Measurements from ENCODE around the gene ADRA1B.

DNA sequence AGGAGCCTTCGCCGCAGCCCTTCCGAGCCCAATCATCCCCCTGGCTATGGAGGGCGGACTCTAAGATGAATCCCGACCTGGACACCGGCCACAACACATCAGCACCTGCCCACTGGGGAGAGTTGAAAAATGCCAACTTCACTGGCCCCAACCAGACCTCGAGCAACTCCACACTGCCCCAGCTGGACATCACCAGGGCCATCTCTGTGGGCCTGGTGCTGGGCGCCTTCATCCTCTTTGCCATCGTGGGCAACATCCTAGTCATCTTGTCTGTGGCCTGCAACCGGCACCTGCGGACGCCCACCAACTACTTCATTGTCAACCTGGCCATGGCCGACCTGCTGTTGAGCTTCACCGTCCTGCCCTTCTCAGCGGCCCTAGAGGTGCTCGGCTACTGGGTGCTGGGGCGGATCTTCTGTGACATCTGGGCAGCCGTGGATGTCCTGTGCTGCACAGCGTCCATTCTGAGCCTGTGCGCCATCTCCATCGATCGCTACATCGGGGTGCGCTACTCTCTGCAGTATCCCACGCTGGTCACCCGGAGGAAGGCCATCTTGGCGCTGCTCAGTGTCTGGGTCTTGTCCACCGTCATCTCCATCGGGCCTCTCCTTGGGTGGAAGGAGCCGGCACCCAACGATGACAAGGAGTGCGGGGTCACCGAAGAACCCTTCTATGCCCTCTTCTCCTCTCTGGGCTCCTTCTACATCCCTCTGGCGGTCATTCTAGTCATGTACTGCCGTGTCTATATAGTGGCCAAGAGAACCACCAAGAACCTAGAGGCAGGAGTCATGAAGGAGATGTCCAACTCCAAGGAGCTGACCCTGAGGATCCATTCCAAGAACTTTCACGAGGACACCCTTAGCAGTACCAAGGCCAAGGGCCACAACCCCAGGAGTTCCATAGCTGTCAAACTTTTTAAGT lies 819 bp downstream of the ADRA1B start:
- no peak for TF ChIP-seq FOXM1 (IDR thresholded peaks at IDR 0.05; ENCODE audit: borderline replicate concordance)
- no peak for TF ChIP-seq SP1 (IDR thresholded peaks at IDR 0.05)
- TF ChIP-seq ELF4 (IDR thresholded peaks at IDR 0.05), result no peak
- TF ChIP-seq TARDBP (IDR thresholded peaks at IDR 0.05), result no peak
- no peak for TF ChIP-seq L3MBTL2 (conservative IDR thresholded peaks at IDR 0.05)
- no peak for TF ChIP-seq LEF1 (IDR thresholded peaks at IDR 0.05; ENCODE audit: borderline replicate concordance)
- no peak for TF ChIP-seq NFRKB (IDR thresholded peaks at IDR 0.05)
- no peak for TF ChIP-seq SUZ12 (IDR thresholded peaks at IDR 0.05)
- no peak for TF ChIP-seq FOXK2 (IDR thresholded peaks at IDR 0.05)
- no peak for TF ChIP-seq HDGF (IDR thresholded peaks at IDR 0.05; ENCODE audit: borderline replicate concordance)
- no peak for TF ChIP-seq ZNF384 (IDR thresholded peaks at IDR 0.05)
- no peak for TF ChIP-seq CTBP1 (IDR thresholded peaks at IDR 0.05; ENCODE audit: borderline replicate concordance)
- TF ChIP-seq, protein P1, sequence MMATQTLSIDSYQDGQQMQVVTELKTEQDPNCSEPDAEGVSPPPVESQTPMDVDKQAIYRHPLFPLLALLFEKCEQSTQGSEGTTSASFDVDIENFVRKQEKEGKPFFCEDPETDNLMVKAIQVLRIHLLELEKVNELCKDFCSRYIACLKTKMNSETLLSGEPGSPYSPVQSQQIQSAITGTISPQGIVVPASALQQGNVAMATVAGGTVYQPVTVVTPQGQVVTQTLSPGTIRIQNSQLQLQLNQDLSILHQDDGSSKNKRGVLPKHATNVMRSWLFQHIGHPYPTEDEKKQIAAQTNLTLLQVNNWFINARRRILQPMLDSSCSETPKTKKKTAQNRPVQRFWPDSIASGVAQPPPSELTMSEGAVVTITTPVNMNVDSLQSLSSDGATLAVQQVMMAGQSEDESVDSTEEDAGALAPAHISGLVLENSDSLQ (IDR thresholded peaks at IDR 0.05), result no peak

All from HEK293T (cell line).